ENCODE measurements around the gene TPM1. TPM values are rescaled to one million over a fixed set of nuclear protein-coding genes. Genes with fewer than 3 reads are reported as not detected.

Gene TPM1
- total RNA-seq, 1 experiment from 2014 or later = 748 TPM

- H3K4me1 Mint-ChIP-seq = peaks cover 8 to 16% of the 10 kb centered on the region in 2 experiments; a peak in 3 of 4 replicates
- Histone ChIP-seq H3K18ac (ENCODE audit: insufficient read length, low read depth, low read length) (no peak overlapping the region), H3K56ac (ENCODE audit: insufficient read length, low read depth, low read length) (no peak overlapping the region), H3T11ph (ENCODE audit: low read length) (no peak overlapping the region), H2BK12ac (ENCODE audit: insufficient read length, low read depth, low read length) (no peak overlapping the region), H2AFZ (ENCODE audit: low read length) (no peak overlapping the region), H2AK5ac (ENCODE audit: insufficient read length, low read length) (no peak overlapping the region), H2BK5ac (ENCODE audit: insufficient read length, low read length) (no peak overlapping the region), H3K79me2 (ENCODE audit: insufficient read depth, low read length) (no peaks in the 10 kb centered on the region), H2BK120ac (ENCODE audit: low read depth, low read length, poor library complexity, severe bottlenecking) (no peak overlapping the region), H2BK15ac (ENCODE audit: low read depth, low read length) (no peak overlapping the region), H2BK20ac (ENCODE audit: low read depth, low read length, poor library complexity, severe bottlenecking) (no peak overlapping the region), H3K4ac (ENCODE audit: low read depth, low read length) (no peak overlapping the region), H3K27me3 (ENCODE audit: insufficient read depth, low read length) (no peaks in the 10 kb centered on the region), H3K23me2 (ENCODE audit: insufficient read length, low read depth, low read length, poor library complexity, severe bottlenecking) (no peaks in the 10 kb centered on the region), H3K23ac (ENCODE audit: insufficient read length, low read depth, low read length) (no peak overlapping the region), H4K20me1 (ENCODE audit: control insufficient read depth, insufficient read depth, insufficient read length) (no peaks in the 10 kb centered on the region), H3K4me1 (ENCODE audit: insufficient read depth, low read length) (no peaks in the 10 kb centered on the region), H3K27ac (ENCODE audit: insufficient read length, low read depth, low read length) (no peak overlapping the region), H3K4me2 (ENCODE audit: insufficient read depth, insufficient read length, low read length) (no peak overlapping the region), H3K14ac (ENCODE audit: insufficient read depth, low read length) (no peak overlapping the region), H4K8ac (replicated peaks; ENCODE audit: insufficient read length, low read depth, low read length) (no peak overlapping the region), H3K9ac (ENCODE audit: extremely low read depth, insufficient read length, low read length) (no peak overlapping the region), H4K5ac (ENCODE audit: insufficient read length, low read depth, low read length) (no peak overlapping the region), H4K91ac (ENCODE audit: insufficient read length, low read depth, low read length) (no peak overlapping the region), H3K9me3 (ENCODE audit: control insufficient read depth, low read depth, low read length) (no peaks in the 10 kb centered on the region), H3K79me1 (ENCODE audit: insufficient read depth, low read depth, low read length, poor library complexity, severe bottlenecking) (no peaks in the 10 kb centered on the region)
- WGBS (ENCODE audit: extremely low coverage, insufficient read length, low lambda C conversion rate) = no CpG with 5 or more reads among the region's 5 CpGs
- H3K27me3 Mint-ChIP-seq (ENCODE audit: low read depth) = no peaks in the 10 kb centered on the region
- H3K36me3 Mint-ChIP-seq (ENCODE audit: insufficient read depth in 1 of 3, low read depth in 3 of 3) = no peaks in the 10 kb centered on the region; a peak in 1 of 7 replicates
- DNase-seq = no peak
- no peaks in the 10 kb centered on the region for H3K9me3 Mint-ChIP-seq
- TF ChIP-seq CTCF (conservative IDR thresholded peaks at IDR 0.05) = no peak
- no peak overlapping the region for H3K27ac Mint-ChIP-seq
- no peak overlapping the region for H3K4me3 Mint-ChIP-seq
Observed at GRCh38 chr15:63029676-63030075, 12.9 kb upstream of the TPM1 start.

Data from H9 (cell line).